HG02759 (cell line): ENCODE data around the gene PLOD1.
A peak's percentile ranks its signal among the peaks of the same experiment; 100 is the strongest.
"Not testable (repeated sequence)": the region's sequence is repeated elsewhere in the genome, so short reads cannot be mapped to it uniquely, and the experiment has no call there.

Experiments
- ATAC-seq: cut with Tn5 transposase; IDR thresholded peaks from one replicate; pipeline ENCODE4 v1.9.1; 2021; ENCODE audit warnings: mild to moderate bottlenecking, moderate library complexity; ENCODE audit not compliant: unreplicated experiment

Gene PLOD1

GRCh38 chr1:12003762-12004161, 69.2 kb downstream of the PLOD1 start:
- ATAC-seq = no peak

- ATAC-seq = peak; percentile 47
Observed at GRCh38 chr1:12005488-12006166, 71.1 kb downstream of the PLOD1 start.

GRCh38 chr1:12006167-12006921, 71.8 kb downstream of the PLOD1 start:
- ATAC-seq = peak; percentile 12

- no peak for ATAC-seq
Observed at GRCh38 chr1:12007204-12007603, 72.7 kb downstream of the PLOD1 start.

GRCh38 chr1:12008355-12008754, 73.8 kb downstream of the PLOD1 start:
- not testable (repeated sequence) for ATAC-seq

GRCh38 chr1:12009318-12009947, 74.9 kb downstream of the PLOD1 start:
- no peak for ATAC-seq

- no peak for ATAC-seq
Observed at GRCh38 chr1:12010746-12011570, 76.4 kb downstream of the PLOD1 start.

- ATAC-seq = no peak
Observed at GRCh38 chr1:12011998-12012397, 77.5 kb downstream of the PLOD1 start.

- ATAC-seq = no peak
Observed at GRCh38 chr1:12012560-12013316, 78.2 kb downstream of the PLOD1 start.

GRCh38 chr1:12014141-12014991, 79.8 kb downstream of the PLOD1 start:
- no peak for ATAC-seq

GRCh38 chr1:12015001-12015491, 80.5 kb downstream of the PLOD1 start:
- ATAC-seq = no peak

- no peak for ATAC-seq
Observed at GRCh38 chr1:12015499-12015898, 81.0 kb downstream of the PLOD1 start.

GRCh38 chr1:12016182-12016581, 81.7 kb downstream of the PLOD1 start:
- ATAC-seq = no peak

- no peak for ATAC-seq
Observed at GRCh38 chr1:12019858-12020509, 85.5 kb downstream of the PLOD1 start.

GRCh38 chr1:12021616-12022015, 87.1 kb downstream of the PLOD1 start:
- ATAC-seq = no peak

- ATAC-seq = no peak
Observed at GRCh38 chr1:12022036-12022435, 87.5 kb downstream of the PLOD1 start.
